Esophagus squamous epithelium (tissue), 4 donors: ENCODE data around the gene BLMH.

Experiments
- CTCF ChIP-seq, 6 experiments: fragments of 450-650 bp in 4 of 6; fragments of 200-600 bp in 2 of 6; sonication (generic) in 2 of 6; IDR thresholded peaks; one replicate each; pipeline ENCODE4 v1.5.1; 2016 to 2019; ENCODE audit warnings: antibody characterized with exemption in 6 of 6, mild to moderate bottlenecking in 4 of 6, moderate library complexity in 4 of 6
- POLR2A ChIP-seq, 4 donors: fragments of 450-650 bp; IDR thresholded peaks; one replicate each; pipeline ENCODE4 v1.6.1; 2017; ENCODE audit warnings: antibody characterized with exemption in 4 of 4, mild to moderate bottlenecking in 4 of 4, moderate library complexity in 3 of 4

DNA sequence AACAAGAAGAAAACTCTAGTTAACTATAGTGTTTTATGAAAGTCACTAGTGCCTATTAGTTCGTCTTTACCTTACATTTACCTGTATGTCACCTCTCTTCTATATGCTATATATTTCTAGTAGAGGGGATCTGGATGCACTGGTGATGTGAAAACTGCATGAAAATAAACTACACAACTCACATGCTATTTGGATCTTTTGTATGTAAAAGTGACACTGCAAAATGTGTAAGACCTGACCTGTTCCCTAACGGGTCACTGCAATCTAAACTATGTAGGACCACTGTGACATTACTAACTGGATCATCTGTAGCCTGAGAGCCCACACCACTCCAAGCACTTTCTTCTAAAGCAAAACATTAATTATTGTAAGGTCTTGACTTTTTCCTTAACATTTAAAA is 1.7 kb downstream of the BLMH start:
- no peak for TF ChIP-seq CTCF (IDR thresholded peaks at IDR 0.05)
- no peak for TF ChIP-seq POLR2A (IDR thresholded peaks at IDR 0.05)
